Measurements from ENCODE around the gene SAXO1.

DNA sequence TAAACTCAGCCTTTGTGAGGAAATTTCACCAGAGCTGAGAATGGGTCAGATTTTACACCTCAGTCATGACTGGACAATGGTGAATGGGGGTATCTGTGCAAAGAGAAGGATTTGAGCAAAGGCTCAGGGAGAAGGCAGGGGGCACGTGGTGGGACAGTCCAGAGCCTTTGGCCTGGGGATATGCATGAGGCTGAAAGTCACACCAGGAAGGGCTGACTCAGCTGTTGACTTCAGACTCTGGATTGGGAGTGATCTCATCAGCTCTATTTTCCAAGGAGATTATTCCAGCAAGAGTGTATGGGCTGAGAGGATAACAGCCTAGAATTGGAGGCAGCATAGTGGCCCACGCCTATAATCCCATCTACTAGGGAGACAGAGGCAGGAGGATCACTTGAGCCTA is 53.6 kb downstream of the SAXO1 start:
- no peak for TF ChIP-seq EZH2 (IDR thresholded peaks at IDR 0.05; ENCODE audit: insufficient read depth, low read length)
- TF ChIP-seq, protein P1, sequence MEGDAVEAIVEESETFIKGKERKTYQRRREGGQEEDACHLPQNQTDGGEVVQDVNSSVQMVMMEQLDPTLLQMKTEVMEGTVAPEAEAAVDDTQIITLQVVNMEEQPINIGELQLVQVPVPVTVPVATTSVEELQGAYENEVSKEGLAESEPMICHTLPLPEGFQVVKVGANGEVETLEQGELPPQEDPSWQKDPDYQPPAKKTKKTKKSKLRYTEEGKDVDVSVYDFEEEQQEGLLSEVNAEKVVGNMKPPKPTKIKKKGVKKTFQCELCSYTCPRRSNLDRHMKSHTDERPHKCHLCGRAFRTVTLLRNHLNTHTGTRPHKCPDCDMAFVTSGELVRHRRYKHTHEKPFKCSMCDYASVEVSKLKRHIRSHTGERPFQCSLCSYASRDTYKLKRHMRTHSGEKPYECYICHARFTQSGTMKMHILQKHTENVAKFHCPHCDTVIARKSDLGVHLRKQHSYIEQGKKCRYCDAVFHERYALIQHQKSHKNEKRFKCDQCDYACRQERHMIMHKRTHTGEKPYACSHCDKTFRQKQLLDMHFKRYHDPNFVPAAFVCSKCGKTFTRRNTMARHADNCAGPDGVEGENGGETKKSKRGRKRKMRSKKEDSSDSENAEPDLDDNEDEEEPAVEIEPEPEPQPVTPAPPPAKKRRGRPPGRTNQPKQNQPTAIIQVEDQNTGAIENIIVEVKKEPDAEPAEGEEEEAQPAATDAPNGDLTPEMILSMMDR (IDR thresholded peaks at IDR 0.05; ENCODE audit: insufficient read depth, low read depth, low read length), result no peak
